GM12878 (cell line): ENCODE data around the gene NTM. TPM values are rescaled to one million over a fixed set of nuclear protein-coding genes. Genes with fewer than 3 reads are reported as not detected.

ENCODE experiments used
- ATAC-seq: fragments of 200-7000 bp; cut with Tn5 transposase; 3 replicates; pipeline ENCODE4 v1.9.1; 2020; ENCODE audit warnings: mild to moderate bottlenecking, moderate library complexity
- BruUV-seq: library from RNA; stranded (reverse); fragments of 400-500 nt; replicated peaks from 2 replicates; lab custom pipeline; 2021; lab: Mats Ljungman, UMichigan
- CTCF ChIA-PET: fragments of 300-600 bp; sonication (Branson Sonifier 250); formaldehyde crosslinking; extraction: SDS; loops from one replicate; lab custom pipeline; 2021; ENCODE audit warnings: inconsistent platforms; lab: Yijun Ruan, JAX
- POLR2A ChIA-PET: fragments of 350-600 bp; formaldehyde crosslinking; extraction: SDS; loops from one replicate; lab custom pipeline; 2021; ENCODE audit warnings: inconsistent platforms; lab: Charles Lee
- RAD21 ChIA-PET: fragments of 300-600 bp; sonication (Branson Sonifier 250); formaldehyde crosslinking; loops from one replicate; lab custom pipeline; 2023; ENCODE audit warnings: antibody characterized with exemption; ENCODE audit not compliant: unreplicated experiment; lab: Charles Lee
- SMC1A ChIA-PET: fragments of 300-600 bp; sonication (Branson Sonifier 250); formaldehyde crosslinking; loops from one replicate; lab custom pipeline; 2023; ENCODE audit not compliant: unreplicated experiment, uncharacterized antibody; lab: Charles Lee
- DNase-seq: peaks from one replicate; pipeline ENCODE4 v3.0.0-alpha.2; 2011; ENCODE audit warnings: low read depth, low spot score
- FAIRE-seq: peaks from 3 replicates; lab custom pipeline; 2011; peaks lifted over from hg19 to GRCh38; lab: Jason Lieb, UNC
- H2AFZ ChIP-seq: 2 replicates; pipeline ENCODE4 v1.6.0; 2011; ENCODE audit warnings: low read depth, low read length, control low read depth; ENCODE audit not compliant: control insufficient read depth
- H3K27ac ChIP-seq: 2 replicates; pipeline ENCODE4 v1.5.1; 2011; ENCODE audit warnings: control low read depth; ENCODE audit not compliant: control insufficient read depth, insufficient read depth
- H3K27me3 ChIP-seq, 2 experiments: replicated peaks in 1 of 2; 2 replicates each; pipeline versions ENCODE4 v1.6.0 to v1.6.1; 2011; ENCODE audit warnings: low read length in 1 of 2; ENCODE audit not compliant: control insufficient read depth in 2 of 2, insufficient read depth in 2 of 2
- H3K36me3 ChIP-seq, 2 experiments: 2 replicates each; pipeline ENCODE4 v1.5.1; 2011; ENCODE audit warnings: low read length in 1 of 2; ENCODE audit not compliant: control insufficient read depth in 2 of 2, insufficient read depth in 2 of 2
- H3K4me1 ChIP-seq: 2 replicates; pipeline ENCODE4 v1.6.1; 2011; ENCODE audit warnings: mild to moderate bottlenecking, low read length, moderate library complexity, mixed read lengths; ENCODE audit not compliant: control insufficient read depth, insufficient read depth
- H3K4me2 ChIP-seq: 2 replicates; pipeline ENCODE4 v1.6.0; 2011; ENCODE audit warnings: control low read depth; ENCODE audit not compliant: control insufficient read depth, insufficient read depth
- H3K4me3 ChIP-seq: fragments of 200-600 bp; sonication (generic); 2 replicates; pipeline ENCODE4 v1.5.1; 2016
- H3K79me2 ChIP-seq: 2 replicates; pipeline ENCODE4 v1.6.0; 2011; ENCODE audit warnings: low read length; ENCODE audit not compliant: control insufficient read depth, insufficient read depth
- H3K9ac ChIP-seq: 2 replicates; pipeline ENCODE4 v1.8.0; 2011; ENCODE audit warnings: low read length, control low read depth, mixed read lengths; ENCODE audit not compliant: control insufficient read depth, insufficient read depth
- H3K9me3 ChIP-seq: replicated peaks from 3 replicates; pipeline ENCODE4 v1.5.1; 2011; ENCODE audit warnings: mild to moderate bottlenecking, low read length; ENCODE audit not compliant: control insufficient read depth, insufficient read depth
- H4K20me1 ChIP-seq: 2 replicates; pipeline ENCODE4 v1.6.0; 2011; ENCODE audit not compliant: control insufficient read depth, insufficient read depth
- ATF3 ChIP-seq: IDR thresholded peaks from 2 replicates; pipeline ENCODE4 v1.6.1; 2011; ENCODE audit warnings: low read depth, mild to moderate bottlenecking, low read length, moderate library complexity, borderline replicate concordance; ENCODE audit errors: extremely low read depth
- CBFB ChIP-seq: IDR thresholded peaks from 2 replicates; pipeline ENCODE4 v1.6.1; 2016; ENCODE audit warnings: antibody characterized with exemption, low read depth
- CEBPB ChIP-seq, 2 experiments: fragments of 150-350 bp in 1 of 2; IDR thresholded peaks; 2 replicates each; pipeline ENCODE4 v1.6.1; 2012 to 2014; ENCODE audit warnings: low read depth in 2 of 2, low read length in 2 of 2, borderline replicate concordance in 1 of 2, inconsistent platforms in 1 of 2
- GABPA ChIP-seq: IDR thresholded peaks from 2 replicates; pipeline ENCODE4 v1.6.1; 2014; ENCODE audit warnings: antibody characterized with exemption, low read depth, mild to moderate bottlenecking, inconsistent platforms
- IKZF1 ChIP-seq: fragments of 450-650 bp; conservative IDR thresholded peaks from 2 replicates; pipeline ENCODE4 v1.6.1; 2017; ENCODE audit warnings: antibody characterized with exemption, mild to moderate bottlenecking
- KDM1A ChIP-seq: fragments of 200-600 bp; sonication (generic); IDR thresholded peaks from 2 replicates; pipeline ENCODE4 v1.6.1; 2016; ENCODE audit warnings: borderline replicate concordance
- MTA3 ChIP-seq: IDR thresholded peaks from 2 replicates; pipeline ENCODE4 v1.6.1; 2012; ENCODE audit warnings: low read length, inconsistent platforms, borderline replicate concordance
- NFIC ChIP-seq: IDR thresholded peaks from 2 replicates; pipeline ENCODE4 v1.6.1; 2012; ENCODE audit warnings: low read depth, mild to moderate bottlenecking, inconsistent platforms, low read length, moderate library complexity
- NFYB ChIP-seq: IDR thresholded peaks from 2 replicates; pipeline ENCODE4 v1.6.1; 2011; ENCODE audit warnings: low read depth, mild to moderate bottlenecking, low read length, improper control_type of control experiment, moderate library complexity; ENCODE audit not compliant: insufficient read depth
- NR2C1 ChIP-seq: fragments of 450-650 bp; IDR thresholded peaks from 2 replicates; pipeline ENCODE4 v1.6.1; 2017; ENCODE audit warnings: antibody characterized with exemption, mild to moderate bottlenecking, moderate library complexity
- PAX8 ChIP-seq: fragments of 450-650 bp; IDR thresholded peaks from 2 replicates; pipeline ENCODE4 v1.6.1; 2017; ENCODE audit warnings: mild to moderate bottlenecking, moderate library complexity
- RFX5 ChIP-seq: IDR thresholded peaks from 2 replicates; pipeline ENCODE4 v1.6.1; 2011; ENCODE audit warnings: low read depth, low read length, improper control_type of control experiment
- SMC3 ChIP-seq: IDR thresholded peaks from 2 replicates; pipeline ENCODE4 v1.6.1; 2011; ENCODE audit warnings: low read length, improper control_type of control experiment, borderline replicate concordance
- SREBF2 ChIP-seq: IDR thresholded peaks from 2 replicates; pipeline ENCODE4 v1.6.1; 2012; ENCODE audit warnings: mild to moderate bottlenecking, low read length
- USF2 ChIP-seq: IDR thresholded peaks from 2 replicates; pipeline ENCODE4 v1.6.1; 2011; ENCODE audit warnings: low read depth, low read length, improper control_type of control experiment, borderline replicate concordance
- ZBTB11 ChIP-seq: fragments of 450-650 bp; formaldehyde crosslinking; IDR thresholded peaks from 2 replicates; pipeline ENCODE4 v1.5.0; 2022; ENCODE audit warnings: mild to moderate bottlenecking, missing genetic modification characterization
- ZBTB4 ChIP-seq: fragments of 450-650 bp; formaldehyde crosslinking; IDR thresholded peaks from 2 replicates; pipeline ENCODE4 v1.4.0; 2022; ENCODE audit warnings: mild to moderate bottlenecking, moderate library complexity
- ZNF207 ChIP-seq: fragments of 450-650 bp; IDR thresholded peaks from 2 replicates; pipeline ENCODE4 v1.6.1; 2014; ENCODE audit warnings: antibody characterized with exemption, mild to moderate bottlenecking, borderline replicate concordance
- WGBS: methylation state at CpG from one replicate; pipeline ENCODE4 v1.1.6; 2016; ENCODE audit warnings: low lambda C conversion rate; ENCODE audit not compliant: insufficient replicate concordance, insufficient coverage; ENCODE audit errors: missing lambda C conversion rate; 5-methylcytosine and 5-hydroxymethylcytosine counted together
- in situ Hi-C: fragments of 300-500 bp; cut with MboI; formaldehyde crosslinking; loops from 9 replicates; pipeline ENCODE4 v1.14.3; 2018; ENCODE audit warnings: mixed read lengths
- intact Hi-C: fragments of 100-400 bp; cut with micrococcal nuclease; formaldehyde crosslinking; loops from one replicate; pipeline ENCODE4 v1.14.2; 2022; ENCODE audit not compliant: unreplicated experiment
- polyA plus RNA-seq, 11 experiments: library from polyadenylated mRNA; depleted of rRNA in 4 of 11; unstranded in 6 of 11; stranded (reverse) in 5 of 11; fragments of >200 nt; fragmentation: Nextera tagmentation in 4 of 11; fragmentation: Illumina TruSeq in 1 of 11; extraction: Ambion mirVana in 4 of 11; extraction: Trizol in 1 of 11; gene quantifications; 1 replicate in 1 of 11; 2 replicates in 10 of 11; pipeline versions ENCODE4 v1.2.1 to v1.2.3, GENCODE V29; 2011 to 2016; ENCODE audit warnings: inconsistent platforms in 2 of 11, missing spikeins in 2 of 11, low read depth in 1 of 11
- total RNA-seq, 4 experiments: library from RNA; depleted of rRNA in 3 of 4; stranded (reverse); fragments of >200 nt in 3 of 4; fragmentation: Illumina TruSeq in 1 of 4; extraction: Trizol in 1 of 4; gene quantifications; 2 replicates each; pipeline versions ENCODE4 v1.2.1 to v1.2.3, GENCODE V29; 2013 to 2021

Gene NTM
- total and polyA plus RNA-seq, 10 of the 15 experiments (the other 5 are each of a cell fraction or from before 2014, with no cell fraction given), result not detected

- FAIRE-seq (peak; percentile 64), ATAC-seq (peak; percentile 30; the same call in 1 of the 3 replicates), DNase-seq (no peak)
- in situ Hi-C loops, result no loop called here
- no peaks in the 10 kb centered on the region for H4K20me1 ChIP-seq
- no peaks in the 10 kb centered on the region for H3K27me3 ChIP-seq
- ChIA-PET SMC1A (interaction anchor here (0.9 to 1.9 kb wide), 3 partner anchors 26 to 90 kb away, joined by 3 to 5 read pairs (median 4); no protein-coding TSS in a partner anchor), CTCF (interaction anchor here (0.5 to 5.4 kb wide), 18 partner anchors 8 to 628 kb away, joined by 3 to 54 read pairs (median 4); no protein-coding TSS in a partner anchor), RAD21 (interaction anchor here (0.8 to 0.9 kb wide), 2 partner anchors 14 to 20 kb away, joined by 3 read pairs; no protein-coding TSS in a partner anchor), POLR2A (no interaction called here)
- H3K4me1 ChIP-seq, result no peaks in the 10 kb centered on the region
- no peaks in the 10 kb centered on the region for H3K36me3 ChIP-seq
- WGBS, result 87% methylated on average over 5 of the region's 5 CpGs
- H3K9ac ChIP-seq, result no peak overlapping the region
- H3K4me3 ChIP-seq, result no peak overlapping the region
- H3K9me3 ChIP-seq, result no peaks in the 10 kb centered on the region
- no peaks in the 10 kb centered on the region for H3K79me2 ChIP-seq
- intact Hi-C loops, result no loop called here
- H2AFZ ChIP-seq, result no peak overlapping the region
- no peak overlapping the region for H3K27ac ChIP-seq
- H3K4me2 ChIP-seq, result no peak overlapping the region
- no TSS peak for BruUV-seq
- TF ChIP-seq ZBTB11 (no peak), USF2 (no peak), KDM1A (no peak), PAX8 (no peak), RFX5 (no peak), NR2C1 (no peak), NFYB (no peak), CBFB (no peak), ZBTB4 (no peak), CEBPB (IDR thresholded peaks at IDR 0.05; ENCODE audit: borderline replicate concordance in 1 of 2, low read depth in 2 of 2, low read length in 2 of 2) (no peak), SMC3 (no peak), GABPA (no peak), MTA3 (no peak), NFIC (no peak), IKZF1 (no peak), SREBF2 (no peak), ATF3 (no peak), ZNF207 (no peak)
Measured at GRCh38 chr11:132312161-132312560, 941.7 kb downstream of the NTM start.
